Osteoblast (primary cell): ENCODE measurements around the gene NKPD1. TPM values are rescaled to one million over a fixed set of nuclear protein-coding genes. Genes with fewer than 3 reads are reported as not detected.
A peak's percentile ranks its signal among the peaks of the same experiment; 100 is the strongest.

Experiments
- DNase-seq: peaks from one replicate; pipeline ENCODE4 v3.0.0; 2011; ENCODE audit warnings: low spot score, mixed read lengths; ENCODE audit not compliant: insufficient read length; ENCODE audit errors: missing footprints
- H2AFZ ChIP-seq: 2 replicates; pipeline ENCODE4 v1.6.0; 2011; ENCODE audit warnings: mild to moderate bottlenecking, low read length
- H3K27ac ChIP-seq: 2 replicates; pipeline ENCODE4 v1.5.1; 2011; ENCODE audit warnings: mild to moderate bottlenecking, low read depth, low read length, moderate library complexity
- H3K27me3 ChIP-seq: 2 replicates; pipeline ENCODE4 v1.6.0; 2012; ENCODE audit warnings: mild to moderate bottlenecking, control low read depth, inconsistent platforms, low read length, moderate library complexity; ENCODE audit not compliant: insufficient read depth
- H3K36me3 ChIP-seq: 2 replicates; pipeline ENCODE4 v1.5.1; 2011; ENCODE audit warnings: mild to moderate bottlenecking, low read length, control low read depth, moderate library complexity; ENCODE audit not compliant: insufficient read depth
- H3K4me1 ChIP-seq: 2 replicates; pipeline ENCODE4 v1.5.1; 2011; ENCODE audit warnings: mild to moderate bottlenecking, low read length, control low read depth, moderate library complexity; ENCODE audit not compliant: insufficient read depth
- H3K4me2 ChIP-seq: 2 replicates; pipeline ENCODE4 v1.6.0; 2011; ENCODE audit warnings: mild to moderate bottlenecking, low read length; ENCODE audit not compliant: insufficient read depth
- H3K4me3 ChIP-seq: fragments of 200-600 bp; sonication (generic); 3 replicates; pipeline ENCODE4 v1.5.1; 2012; ENCODE audit warnings: mild to moderate bottlenecking, low read length, inconsistent platforms; ENCODE audit not compliant: insufficient read depth
- H3K79me2 ChIP-seq: 2 replicates; pipeline ENCODE4 v1.6.0; 2012; ENCODE audit warnings: mild to moderate bottlenecking, low read length, control low read depth, inconsistent platforms; ENCODE audit not compliant: insufficient read depth
- H3K9me3 ChIP-seq: 2 replicates; pipeline ENCODE4 v1.5.1; 2011; ENCODE audit warnings: low read depth, low read length, control low read depth
- H4K20me1 ChIP-seq: 2 replicates; pipeline ENCODE4 v1.6.0; 2012; ENCODE audit warnings: mild to moderate bottlenecking, low read length, control low read depth; ENCODE audit not compliant: insufficient read depth
- total RNA-seq: library from RNA; depleted of rRNA; stranded (reverse); fragments of >200 nt; gene quantifications from 2 replicates; pipeline ENCODE4 v1.2.3, GENCODE V29; 2012
- TF ChIP-seq, protein P1 (sequence below): IDR thresholded peaks from 2 replicates; pipeline ENCODE4 v1.5.1; 2011; ENCODE audit warnings: mild to moderate bottlenecking, low read depth, low read length, moderate library complexity; ENCODE audit errors: extremely low read depth

The NKPD1 gene
- total RNA-seq, 1 donor: not detected

DNA sequence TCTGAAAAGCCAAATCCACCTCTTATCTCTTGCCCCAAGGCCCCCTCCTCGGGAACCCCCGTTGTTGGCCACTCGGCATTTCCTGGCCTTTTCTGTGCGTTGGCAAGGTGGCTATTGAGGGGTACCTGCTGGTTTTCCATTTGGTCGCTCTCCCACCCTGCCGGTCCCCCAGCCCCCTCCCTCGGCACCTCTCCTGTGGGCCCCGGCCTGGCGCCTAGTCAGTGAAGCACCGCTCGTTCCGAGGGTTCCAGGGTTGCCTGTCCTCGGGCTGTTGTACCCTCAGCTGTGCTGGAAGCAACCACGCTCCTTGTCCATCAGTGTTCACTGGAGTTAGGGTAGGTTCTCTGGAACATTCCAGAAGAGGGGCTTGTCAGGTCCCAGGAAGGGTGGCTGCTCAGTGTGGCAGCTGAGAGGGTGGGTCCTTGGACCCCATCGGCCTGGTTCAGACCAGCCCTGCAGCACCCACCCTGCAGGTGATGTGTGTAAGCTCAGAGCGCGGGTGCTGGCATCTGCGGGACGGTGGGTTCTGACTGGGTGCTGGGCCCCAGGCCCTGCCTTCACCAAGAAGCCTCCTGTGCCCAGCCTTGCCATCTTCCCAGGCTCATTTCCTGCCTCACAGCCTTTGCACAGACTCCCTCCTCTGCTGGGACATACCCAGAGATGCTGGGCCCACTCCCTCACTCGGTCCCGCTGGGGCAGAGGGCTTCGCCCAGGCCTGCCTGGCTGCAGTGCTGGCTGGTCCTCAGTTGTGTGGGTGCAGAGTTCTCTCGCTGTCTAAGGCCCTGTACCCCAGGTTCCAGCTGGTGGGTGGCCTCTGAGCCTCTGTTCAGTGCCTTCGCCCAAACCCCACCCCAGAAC, 21.3 kb downstream of the NKPD1 start:
- Histone ChIP-seq H3K79me2 (peaks cover 48% of the 10 kb centered on the region), H3K27me3 (no peaks in the 10 kb centered on the region), H3K27ac (no peak overlapping the region), H3K4me3 (no peak overlapping the region), H3K4me2 (no peak overlapping the region), H3K36me3 (peaks cover 12% of the 10 kb centered on the region), H3K4me1 (no peaks in the 10 kb centered on the region), H3K9me3 (no peaks in the 10 kb centered on the region), H4K20me1 (peaks cover 22% of the 10 kb centered on the region), H2AFZ (no peak overlapping the region)
- DNase-seq: peak; percentile 81
- TF ChIP-seq, protein P1, sequence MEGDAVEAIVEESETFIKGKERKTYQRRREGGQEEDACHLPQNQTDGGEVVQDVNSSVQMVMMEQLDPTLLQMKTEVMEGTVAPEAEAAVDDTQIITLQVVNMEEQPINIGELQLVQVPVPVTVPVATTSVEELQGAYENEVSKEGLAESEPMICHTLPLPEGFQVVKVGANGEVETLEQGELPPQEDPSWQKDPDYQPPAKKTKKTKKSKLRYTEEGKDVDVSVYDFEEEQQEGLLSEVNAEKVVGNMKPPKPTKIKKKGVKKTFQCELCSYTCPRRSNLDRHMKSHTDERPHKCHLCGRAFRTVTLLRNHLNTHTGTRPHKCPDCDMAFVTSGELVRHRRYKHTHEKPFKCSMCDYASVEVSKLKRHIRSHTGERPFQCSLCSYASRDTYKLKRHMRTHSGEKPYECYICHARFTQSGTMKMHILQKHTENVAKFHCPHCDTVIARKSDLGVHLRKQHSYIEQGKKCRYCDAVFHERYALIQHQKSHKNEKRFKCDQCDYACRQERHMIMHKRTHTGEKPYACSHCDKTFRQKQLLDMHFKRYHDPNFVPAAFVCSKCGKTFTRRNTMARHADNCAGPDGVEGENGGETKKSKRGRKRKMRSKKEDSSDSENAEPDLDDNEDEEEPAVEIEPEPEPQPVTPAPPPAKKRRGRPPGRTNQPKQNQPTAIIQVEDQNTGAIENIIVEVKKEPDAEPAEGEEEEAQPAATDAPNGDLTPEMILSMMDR: no peak

DNA sequence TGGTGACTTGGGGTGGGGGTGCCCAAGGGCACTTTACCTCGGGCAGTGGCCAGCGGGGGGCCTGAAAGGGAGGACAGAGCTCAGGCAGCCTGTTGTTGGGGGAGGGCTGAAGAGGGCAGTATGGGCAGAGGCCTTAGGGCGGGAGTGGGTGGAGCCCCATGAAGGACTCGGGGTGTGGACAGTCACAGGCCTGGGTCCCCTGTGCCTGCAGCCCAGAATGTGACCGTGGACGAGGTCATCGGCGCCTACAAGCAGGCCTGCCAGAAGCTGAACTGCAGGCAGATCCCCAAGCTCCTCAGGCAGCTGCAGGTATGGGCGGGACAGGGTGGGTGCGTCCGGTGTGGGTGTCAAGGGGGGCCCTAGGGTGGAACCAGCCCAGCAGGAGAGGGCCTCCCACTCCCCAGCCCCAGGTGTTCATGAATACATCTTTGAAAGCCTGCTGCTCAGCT, 22.5 kb downstream of the NKPD1 start:
- no peak overlapping the region for H3K4me3 ChIP-seq
- no peaks in the 10 kb centered on the region for H3K4me1 ChIP-seq
- peaks cover 8% of the 10 kb centered on the region for H3K36me3 ChIP-seq
- no peaks in the 10 kb centered on the region for H3K27me3 ChIP-seq
- no peaks in the 10 kb centered on the region for H3K9me3 ChIP-seq
- TF ChIP-seq, protein P1: no peak
- H2AFZ ChIP-seq: no peak overlapping the region
- H3K27ac ChIP-seq: no peak overlapping the region
- H3K79me2 ChIP-seq: peaks cover 59% of the 10 kb centered on the region
- peak; percentile 83 for DNase-seq
- no peak overlapping the region for H3K4me2 ChIP-seq
- peaks cover 25% of the 10 kb centered on the region for H4K20me1 ChIP-seq

DNA sequence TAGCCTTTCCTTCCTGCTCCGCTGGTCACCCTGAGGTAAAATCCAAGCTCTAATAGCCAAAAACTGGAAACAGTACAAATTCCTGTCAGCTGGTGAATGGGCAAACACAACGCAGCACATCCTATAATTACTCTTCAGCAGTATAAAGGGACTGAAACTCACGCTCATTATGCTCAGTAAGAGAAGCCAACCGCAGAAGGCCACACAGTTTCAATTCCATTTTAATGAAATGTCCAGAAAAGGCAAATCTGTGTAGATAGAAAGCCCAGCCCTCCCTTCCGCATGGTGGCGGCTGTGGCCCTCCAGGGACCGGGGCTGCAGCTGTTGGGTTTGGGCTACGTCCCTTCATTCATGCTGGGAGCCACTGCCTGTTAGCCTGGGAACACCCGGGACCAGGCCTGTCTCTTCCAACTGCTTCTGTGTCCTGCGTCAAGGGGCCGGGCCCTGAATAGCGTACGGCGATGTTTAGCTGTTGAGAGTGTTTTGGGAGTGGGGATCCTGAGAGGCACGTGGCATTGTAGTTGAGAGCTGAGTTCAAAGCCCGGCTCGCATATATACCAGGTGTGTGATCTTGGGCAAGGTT, 23.5 kb downstream of the NKPD1 start:
- TF ChIP-seq, protein P1: no peak
- Histone ChIP-seq H4K20me1 (peaks cover 23% of the 10 kb centered on the region), H3K4me1 (no peaks in the 10 kb centered on the region), H3K36me3 (no peaks in the 10 kb centered on the region), H3K4me3 (no peak overlapping the region), H3K27me3 (no peaks in the 10 kb centered on the region), H3K9me3 (no peaks in the 10 kb centered on the region), H3K79me2 (peaks cover 68% of the 10 kb centered on the region), H3K4me2 (no peak overlapping the region), H3K27ac (no peak overlapping the region), H2AFZ (no peak overlapping the region)
- peak; percentile 82 for DNase-seq

DNA sequence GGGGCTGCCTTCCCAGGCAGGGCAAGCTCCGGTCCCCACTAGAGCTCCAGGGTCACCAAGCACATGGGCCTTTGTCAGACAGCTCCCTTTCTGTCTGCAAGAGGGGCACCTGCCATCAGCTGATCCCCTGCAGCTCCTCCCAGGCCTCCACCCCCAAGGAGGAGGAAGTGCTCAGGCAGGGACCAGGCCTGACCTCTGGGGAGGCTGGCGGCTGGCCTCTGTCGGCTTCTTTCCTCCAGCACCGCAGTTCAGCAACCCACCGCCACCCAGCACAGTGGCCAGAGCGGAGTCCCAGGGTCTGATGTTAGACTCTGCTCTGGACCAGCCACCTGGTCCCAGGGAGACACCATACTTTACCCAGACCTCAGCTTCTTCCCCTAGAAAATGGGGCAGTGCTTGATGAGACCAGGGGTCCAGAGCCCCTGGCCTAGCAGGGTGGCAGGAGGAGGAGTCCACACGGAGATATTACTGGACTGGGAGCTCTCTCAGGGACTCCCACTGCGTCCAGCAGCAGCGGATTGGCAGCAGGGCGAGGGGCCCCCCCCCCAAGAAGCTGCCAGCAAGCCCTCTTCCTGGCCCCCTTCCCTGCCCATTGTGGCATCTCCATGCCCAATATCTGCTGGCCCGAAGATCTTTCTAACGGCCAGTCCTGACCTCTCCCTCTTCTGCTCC, 24.1 kb downstream of the NKPD1 start:
- H3K79me2 ChIP-seq: peaks cover 74% of the 10 kb centered on the region

More for the DNA sequence above, 24.1 kb downstream of the NKPD1 start:
- DNase-seq: peak; percentile 69
- Histone ChIP-seq H2AFZ (no peak overlapping the region), H3K27me3 (no peaks in the 10 kb centered on the region), H3K4me3 (no peak overlapping the region), H3K36me3 (no peaks in the 10 kb centered on the region), H3K4me2 (no peak overlapping the region), H3K27ac (no peak overlapping the region), H4K20me1 (peaks cover 29% of the 10 kb centered on the region), H3K9me3 (no peaks in the 10 kb centered on the region), H3K4me1 (no peaks in the 10 kb centered on the region)
- TF ChIP-seq, protein P1: no peak
